GM18498 (cell line): ENCODE results near the gene CDC37L1.

Source experiments
- ATAC-seq: cut with Tn5 transposase; IDR thresholded peaks from one replicate; pipeline ENCODE4 v1.9.1; 2021; ENCODE audit warnings: mild to moderate bottlenecking, moderate library complexity; ENCODE audit not compliant: unreplicated experiment

Gene CDC37L1

DNA sequence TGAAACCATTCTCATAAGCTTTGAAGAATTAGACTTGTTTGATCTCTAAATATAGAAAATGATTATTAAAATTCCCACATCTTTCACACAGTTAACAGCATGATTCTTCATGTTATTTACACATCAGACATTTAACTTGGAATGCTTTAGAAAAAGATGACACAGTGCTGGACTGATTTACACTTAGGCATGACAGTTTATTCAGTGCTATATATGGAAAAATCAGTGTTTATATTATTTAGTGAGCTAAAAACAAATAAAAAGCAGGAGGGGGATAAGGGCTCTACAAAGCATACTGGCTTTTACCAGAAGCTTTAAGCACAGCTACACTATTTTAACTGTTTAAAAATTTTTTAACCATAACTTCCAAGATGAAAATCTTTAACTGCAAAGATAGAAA is 30.0 kb downstream of the CDC37L1 start:
- no peak for ATAC-seq

GRCh38 chr9:4713849-4714248 is 34.5 kb downstream of the CDC37L1 start:
- no peak for ATAC-seq

- ATAC-seq = no peak
These were observed 35.1 kb downstream of the CDC37L1 start for GRCh38 chr9:4714266-4715016.

DNA sequence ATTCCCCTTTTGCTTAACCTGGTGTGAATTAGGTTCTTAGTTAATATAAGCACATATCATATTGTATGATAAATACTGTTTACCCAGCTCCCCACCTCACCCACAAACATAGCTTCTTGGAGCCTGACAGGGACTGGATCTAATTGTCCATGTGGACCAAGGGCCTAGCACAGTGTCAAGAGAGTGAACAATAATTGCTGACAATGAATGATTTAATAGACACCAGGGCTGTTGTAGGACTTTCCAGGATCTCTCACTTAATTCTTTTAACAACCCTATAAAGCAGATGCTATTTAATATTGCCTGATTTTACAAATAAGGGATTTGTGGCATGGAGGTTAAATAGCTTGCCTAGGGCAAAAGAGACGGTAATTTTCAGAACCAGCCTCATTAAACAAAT is 36.8 kb downstream of the CDC37L1 start:
- no peak for ATAC-seq

GRCh38 chr9:4717815-4718214 is 38.4 kb downstream of the CDC37L1 start:
- no peak for ATAC-seq

GRCh38 chr9:4718911-4719310 is 39.5 kb downstream of the CDC37L1 start:
- no peak for ATAC-seq

DNA sequence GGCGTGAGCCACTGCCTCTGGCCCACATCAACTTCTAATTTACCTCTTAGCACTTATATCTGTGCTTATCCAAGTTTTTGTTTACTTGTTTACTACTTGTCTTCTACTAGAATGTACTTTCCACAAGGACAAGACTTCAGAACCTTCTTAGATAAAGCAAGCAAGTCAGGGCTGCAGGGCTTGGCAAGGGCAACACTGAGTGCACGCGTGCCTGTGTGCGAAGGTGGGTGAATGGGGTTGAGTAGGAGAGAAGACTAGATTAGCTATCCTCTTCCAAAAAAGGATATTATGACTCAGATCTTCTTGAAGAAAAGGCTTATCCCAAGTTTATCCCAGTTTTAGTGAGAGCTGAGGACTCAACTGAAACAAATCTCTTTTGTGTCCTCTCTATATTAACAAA is 42.4 kb downstream of the CDC37L1 start:
- no peak for ATAC-seq

- no peak for ATAC-seq
These were observed 46.5 kb downstream of the CDC37L1 start for GRCh38 chr9:4725706-4726442.

DNA sequence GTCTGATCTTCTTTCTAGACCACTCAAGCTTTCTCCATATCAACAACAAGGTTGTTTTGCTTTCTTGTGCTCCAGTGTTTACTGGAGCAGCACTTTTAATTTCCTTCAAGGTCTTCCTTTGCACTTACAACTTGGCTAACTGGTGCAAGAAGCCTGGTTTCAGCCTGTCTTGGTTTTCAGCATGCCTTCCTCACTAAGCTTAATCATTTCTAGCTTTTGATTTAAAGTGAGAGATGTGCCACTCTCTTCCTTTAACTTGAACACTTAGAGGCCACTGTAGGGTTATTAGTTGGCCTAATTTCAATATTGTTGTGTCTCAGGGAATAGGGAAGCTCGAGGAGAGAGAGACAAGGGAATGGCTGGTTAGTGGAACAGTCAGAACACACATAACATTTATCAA is 48.2 kb downstream of the CDC37L1 start:
- ATAC-seq = no peak

DNA sequence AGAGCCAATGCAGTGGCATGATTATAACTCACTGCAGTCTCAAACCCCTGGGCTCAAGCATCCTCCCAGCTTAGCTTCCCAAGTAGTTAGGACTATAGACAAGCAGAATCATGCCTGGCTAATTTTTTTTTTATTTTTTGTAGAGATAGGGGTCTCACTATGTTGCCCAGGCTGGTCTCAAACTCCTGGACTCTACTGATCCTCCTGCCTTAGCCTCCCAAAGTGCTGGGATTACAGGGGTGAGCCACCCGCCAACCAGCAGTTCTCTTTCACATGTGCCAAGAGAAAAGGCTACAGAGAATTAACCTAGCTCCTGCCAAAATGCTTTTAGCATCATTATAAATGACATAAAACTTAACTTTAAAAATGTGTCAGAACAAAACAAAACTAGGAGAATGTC is 53.5 kb downstream of the CDC37L1 start:
- ATAC-seq = no peak

DNA sequence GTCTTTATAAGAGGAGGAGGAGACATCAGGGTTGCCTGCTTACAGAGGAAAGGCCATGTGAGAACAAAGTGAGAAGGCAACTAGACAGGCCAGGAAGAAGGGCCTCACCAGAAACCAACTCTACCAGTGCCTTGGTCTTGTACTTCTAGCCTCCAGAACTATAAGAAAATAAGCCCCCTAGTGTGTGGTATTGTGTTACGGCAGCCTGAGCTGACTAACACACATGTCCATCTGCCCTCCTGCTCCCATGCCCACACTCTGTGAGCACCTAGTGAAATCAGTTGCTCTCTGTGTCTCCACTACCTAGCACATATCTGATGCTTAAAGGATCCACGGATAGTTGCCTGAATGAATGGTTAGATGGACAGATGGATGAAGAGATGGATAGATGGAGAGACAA is 54.8 kb downstream of the CDC37L1 start:
- no peak for ATAC-seq

DNA sequence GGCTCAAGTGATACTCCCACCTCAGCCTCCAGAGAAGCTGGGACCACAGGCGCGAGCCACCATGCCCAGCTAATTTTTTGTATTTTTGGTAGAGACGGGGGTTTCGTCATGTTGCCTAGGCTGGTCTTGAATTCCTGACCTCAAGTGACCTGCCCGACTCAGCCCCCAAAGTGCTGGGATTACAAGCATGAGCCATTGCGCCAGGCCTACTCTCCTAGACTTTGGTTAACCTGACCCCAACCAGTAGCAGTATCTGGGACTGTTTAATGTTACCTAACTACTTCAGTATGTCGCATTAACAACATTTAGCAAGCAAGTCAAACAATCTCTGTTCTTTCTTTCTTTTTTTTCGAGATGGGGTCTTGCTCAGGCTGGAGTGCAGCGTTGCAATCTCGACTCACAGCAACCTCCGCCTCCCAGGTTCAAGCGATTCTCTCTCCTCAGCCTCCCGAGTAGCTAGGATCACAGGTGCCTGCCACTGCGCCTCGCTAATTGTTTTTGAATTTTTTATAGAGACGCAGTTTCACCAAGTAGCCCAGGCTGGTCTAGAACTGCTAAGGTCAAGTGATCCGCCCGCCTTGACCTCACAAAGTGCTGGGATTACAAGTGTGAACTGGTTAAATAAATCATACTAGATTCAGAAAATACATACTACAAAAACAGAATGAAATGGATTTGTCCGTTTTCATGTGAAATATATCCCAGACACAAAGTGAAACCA is 59.7 kb downstream of the CDC37L1 start:
- no peak for ATAC-seq

DNA sequence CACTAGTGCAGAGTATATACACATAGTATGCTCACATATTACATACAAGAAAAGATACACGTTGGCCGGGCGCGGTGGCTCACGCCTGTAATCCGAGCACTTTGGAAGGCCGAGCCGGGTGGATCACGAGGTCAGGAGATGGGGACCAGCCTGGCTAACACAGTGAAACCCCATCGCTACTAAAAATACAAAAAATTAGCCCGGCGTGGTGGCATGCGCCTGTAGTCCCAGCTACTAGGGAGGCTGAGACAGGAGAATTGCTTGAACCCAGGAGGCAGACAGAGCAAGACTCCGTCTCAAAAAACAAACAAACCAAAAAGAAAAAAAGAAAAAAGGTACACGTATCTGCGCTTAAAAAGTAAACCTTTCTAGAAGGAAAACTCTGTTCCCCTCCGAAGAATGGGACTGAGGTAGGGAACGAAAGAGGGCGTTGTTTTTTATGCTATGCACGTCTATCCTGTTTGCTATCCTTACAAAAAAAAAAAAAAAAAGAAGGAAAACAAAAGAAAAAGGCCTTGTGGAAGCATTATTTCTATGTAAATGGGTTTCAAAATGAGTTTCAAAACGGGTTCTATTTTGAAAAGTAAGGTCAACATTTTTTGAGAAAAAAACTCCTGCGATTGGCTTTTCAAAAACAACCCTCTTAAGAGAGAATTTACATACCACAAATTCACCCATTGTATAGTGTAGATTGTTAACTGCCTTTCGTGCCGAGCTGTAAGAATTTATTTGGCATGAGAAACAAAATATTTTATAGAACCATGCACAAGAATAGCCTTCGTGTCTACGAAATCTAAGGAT is 60.4 kb downstream of the CDC37L1 start:
- ATAC-seq = no peak

- no peak for ATAC-seq
These were observed 60.9 kb downstream of the CDC37L1 start for GRCh38 chr9:4740388-4740637.

DNA sequence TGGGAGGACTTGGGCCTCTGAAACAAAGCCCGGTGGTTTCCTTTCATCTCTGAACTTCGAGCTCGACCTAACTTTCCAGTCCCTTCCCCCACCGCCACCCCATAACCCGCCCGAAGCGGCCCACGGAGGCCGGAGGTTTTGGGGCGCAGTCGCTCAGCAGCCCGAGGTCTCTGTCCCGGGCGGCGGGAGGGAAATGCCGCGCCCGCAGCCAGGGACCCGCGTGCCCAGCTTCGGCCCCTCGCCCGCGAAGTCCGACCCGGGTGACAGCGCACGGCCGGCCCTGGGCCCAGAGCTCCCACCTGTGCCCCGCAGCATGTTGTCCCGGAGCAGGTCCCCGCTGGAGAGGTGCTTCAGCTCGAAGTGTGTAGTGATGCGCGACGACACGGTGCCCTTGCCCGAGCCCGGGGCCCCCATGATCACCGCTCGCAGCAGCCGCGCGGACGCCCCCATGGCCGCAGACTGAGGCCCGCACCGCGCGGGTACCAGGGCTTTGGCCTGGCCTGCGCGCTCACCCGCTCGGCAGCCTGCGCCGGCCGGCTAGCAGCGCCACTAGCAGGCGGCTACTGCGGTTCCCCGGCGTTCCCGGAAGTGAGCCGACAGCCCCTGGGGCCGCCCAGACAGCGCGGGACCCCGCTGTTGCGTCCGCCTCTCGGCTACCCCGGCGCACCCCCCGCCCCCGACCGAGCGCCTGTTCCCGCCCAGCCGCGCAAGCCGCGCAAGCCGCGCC is 61.4 kb downstream of the CDC37L1 start, which contains the start of gene AK3:
Gene AK3, minus strand, starts transcription at position 565 of the 727 bp plus-strand sequence. Its CDS starts 115 bp downstream, at position 450.
- peak; percentile 91 for ATAC-seq

DNA sequence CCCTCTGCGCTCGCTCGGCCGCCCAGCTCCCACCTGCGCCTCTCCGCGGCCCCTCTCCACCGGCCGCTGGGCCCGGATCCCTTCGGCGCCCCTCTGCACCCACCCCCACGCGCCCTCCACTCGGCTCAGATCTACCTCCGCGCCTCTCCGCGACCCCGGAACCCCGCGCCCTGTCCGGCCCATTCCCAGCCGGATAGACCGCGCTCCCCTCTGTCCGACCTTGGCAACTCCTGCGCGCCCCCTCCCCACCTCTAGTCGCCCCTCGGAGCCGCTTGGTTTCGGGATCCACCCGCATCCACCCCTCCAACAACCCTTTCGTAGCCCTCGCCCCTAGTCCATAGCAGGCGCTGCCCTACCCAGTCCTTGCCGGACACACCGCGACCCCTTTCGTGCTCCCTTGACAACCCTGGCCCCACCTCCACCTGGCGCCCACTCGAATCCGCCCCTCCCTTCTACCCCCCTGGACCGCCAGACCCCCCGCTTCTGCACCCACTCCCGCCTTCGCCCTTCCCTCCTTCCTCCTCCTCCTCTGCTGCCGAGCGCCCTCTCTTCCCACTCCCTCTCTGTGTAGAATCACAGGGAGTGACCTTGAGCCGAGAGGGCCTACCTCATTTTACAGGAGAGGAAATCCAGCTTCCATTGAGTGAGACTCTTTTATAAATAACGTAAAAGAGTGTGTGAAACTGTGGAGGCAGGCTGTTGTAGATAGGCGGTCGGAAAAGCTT is 62.2 kb downstream of the CDC37L1 start:
- ATAC-seq = no peak

DNA sequence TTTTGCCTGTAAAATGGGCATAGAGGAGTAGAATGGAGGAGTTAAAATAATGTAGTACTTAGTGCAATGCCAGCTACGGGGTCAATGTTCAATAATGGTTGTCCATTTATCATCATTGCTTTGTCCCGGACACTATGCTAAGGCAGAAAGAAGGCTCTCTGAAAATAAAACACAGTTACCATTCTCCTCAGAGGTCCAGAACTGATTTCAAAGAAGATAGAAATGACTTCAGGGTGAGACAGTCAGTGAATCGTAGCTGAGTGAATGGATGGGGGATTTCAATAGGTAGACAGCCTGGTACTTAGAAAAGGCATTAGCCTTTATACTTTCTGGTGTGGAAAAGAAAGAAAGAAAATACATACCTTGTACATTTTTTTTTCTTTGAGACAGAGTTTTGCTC is 62.9 kb downstream of the CDC37L1 start:
- no peak for ATAC-seq

GRCh38 chr9:4743131-4743875 is 63.9 kb downstream of the CDC37L1 start:
- no peak for ATAC-seq
